Activated CD4-positive, CD25-positive, alpha-beta regulatory T cell (primary cell): Measurements from ENCODE around the gene FALEC.

Experiments used
- DNase-seq, 4 experiments: peaks; one replicate each; lab custom pipeline; 2025; lab: John Stamatoyannopoulos, UW

FALEC gene

DNA sequence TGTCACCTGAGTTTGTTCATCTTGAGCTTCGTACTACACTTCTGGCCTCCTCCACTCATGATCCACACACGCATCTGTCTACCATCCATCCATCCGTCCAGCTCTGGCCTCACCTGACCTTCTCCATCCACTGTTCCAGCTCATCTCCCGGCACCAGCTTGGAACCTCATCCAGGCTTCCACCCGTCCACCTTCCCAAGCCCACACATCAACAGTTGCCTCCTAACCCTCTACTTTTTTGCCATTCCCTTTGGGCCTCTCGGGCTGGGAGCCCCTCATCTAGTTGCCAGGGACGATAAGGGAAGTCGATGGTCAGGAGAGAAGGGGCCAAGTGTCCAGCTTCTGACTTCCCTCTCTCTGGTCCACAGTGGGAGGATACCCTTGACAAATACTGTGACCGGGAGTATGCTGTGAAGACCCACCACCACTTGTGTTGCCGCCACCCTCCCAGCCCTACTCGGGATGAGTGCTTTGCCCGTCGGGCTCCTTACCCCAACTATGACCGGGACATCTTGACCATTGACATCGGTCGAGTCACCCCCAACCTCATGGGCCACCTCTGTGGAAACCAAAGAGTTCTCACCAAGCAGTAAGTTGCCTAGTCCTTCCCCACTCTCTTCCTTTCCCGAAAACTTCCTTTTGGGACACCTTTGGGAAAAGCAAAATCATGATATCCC, 3.4 kb upstream of the FALEC start:
- DNase-seq, result no peak

DNA sequence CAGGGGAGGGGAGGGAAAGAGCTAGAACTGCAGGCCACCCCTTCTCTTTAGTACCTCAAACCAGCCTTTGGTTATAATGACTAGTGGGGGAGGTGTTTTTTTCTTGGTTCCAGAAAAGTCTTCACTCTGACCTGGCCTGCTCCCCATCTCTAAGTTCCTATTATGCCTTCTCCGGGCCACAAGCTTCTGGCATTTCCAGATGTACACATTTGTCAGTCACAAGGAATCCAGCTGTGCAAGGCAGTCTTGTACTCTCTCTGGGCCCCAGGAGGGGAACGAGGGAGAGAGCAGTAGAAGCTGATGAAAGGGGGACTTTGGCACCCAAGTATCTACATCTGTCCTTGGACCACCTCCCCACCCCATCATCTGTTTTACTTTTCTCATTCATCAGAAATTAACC, 2.7 kb upstream of the FALEC start:
- DNase-seq, result no peak

DNA sequence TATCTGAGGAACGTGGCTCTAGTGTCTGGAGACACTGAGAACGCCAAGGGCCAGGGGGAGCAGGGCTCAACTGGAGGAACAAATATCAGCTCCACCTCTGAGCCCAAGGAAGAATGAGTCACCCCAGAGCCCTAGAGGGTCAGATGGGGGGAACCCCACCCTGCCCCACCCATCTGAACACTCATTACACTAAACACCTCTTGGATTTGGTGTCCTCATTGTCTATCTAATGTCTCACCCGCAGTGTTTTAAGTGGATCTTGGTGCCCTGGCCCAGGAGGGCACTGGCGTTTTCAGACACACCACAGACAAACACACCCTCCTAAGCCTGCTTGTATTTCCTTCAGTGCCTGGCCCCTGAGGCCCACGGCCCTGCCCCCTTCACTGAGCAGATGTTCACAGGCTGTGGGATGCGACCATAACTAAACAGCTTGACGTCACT, 2.2 kb upstream of the FALEC start:
- no peak for DNase-seq

DNA sequence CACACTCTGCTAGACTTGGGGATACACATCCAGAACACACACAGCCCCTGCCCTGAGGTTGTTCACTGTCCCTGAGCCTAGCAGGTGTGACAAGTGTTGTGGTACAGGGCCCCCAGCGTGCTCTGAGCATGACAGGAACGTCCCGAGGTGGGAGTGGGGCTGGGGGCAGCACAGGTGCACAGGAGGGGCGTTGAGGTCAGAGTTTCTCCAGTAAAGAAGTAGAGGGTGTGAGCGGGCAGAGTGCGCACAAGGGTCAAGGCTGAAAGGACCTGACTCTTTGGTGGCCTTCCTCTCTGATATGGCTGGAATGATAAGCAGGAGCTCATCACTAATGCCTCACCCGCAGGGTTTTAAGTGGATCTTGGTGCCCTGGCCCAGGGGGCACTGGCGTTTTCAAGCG, 1.3 kb upstream of the FALEC start:
- no peak for DNase-seq

DNA sequence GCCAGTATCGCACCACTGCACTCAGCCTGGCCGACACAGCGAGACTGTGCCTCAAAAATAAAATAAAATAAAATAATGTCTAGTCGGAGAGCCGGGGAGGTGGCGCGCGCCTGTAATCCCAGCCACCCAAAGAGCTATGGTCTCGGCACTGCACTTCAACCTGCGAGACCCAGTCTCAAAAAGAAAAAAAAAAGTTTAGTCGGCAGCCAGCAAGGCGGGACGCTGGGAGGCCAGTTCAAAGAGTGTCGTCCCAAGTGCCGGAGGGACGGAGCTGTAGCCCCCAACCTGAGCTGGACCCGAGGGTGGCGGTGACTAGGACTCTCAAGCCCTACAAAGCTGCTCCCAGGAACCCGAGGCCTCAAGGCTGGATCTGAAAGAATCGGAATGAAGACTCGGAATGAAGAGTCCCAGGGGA, 632 bp upstream of the FALEC start:
- no peak for DNase-seq

DNA sequence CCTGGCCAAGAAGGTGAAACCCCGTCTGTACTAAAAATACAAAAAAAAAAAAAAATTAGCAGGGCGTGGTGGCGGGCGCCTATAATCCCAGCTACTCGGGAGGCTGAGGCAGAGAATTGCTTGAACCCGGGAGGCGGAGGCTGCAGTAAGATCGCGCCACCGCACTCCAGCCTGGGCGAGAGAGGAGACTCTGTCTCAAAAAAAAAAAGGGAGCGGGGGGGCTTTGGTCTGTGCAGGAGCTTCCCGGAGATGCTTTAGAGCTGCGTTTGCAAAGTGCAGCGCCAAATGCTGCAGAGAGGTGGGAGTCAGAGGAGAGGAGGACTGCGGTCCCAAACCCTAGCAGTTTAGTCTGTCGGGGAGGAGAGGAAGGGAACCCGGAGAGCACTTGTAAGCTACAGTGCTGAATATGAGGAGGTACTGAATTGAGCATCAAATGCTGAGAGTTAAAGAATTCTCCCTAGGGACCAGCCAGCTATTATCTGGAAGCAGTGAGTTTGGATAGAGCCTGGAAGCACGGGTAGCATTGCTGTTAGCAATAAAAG, 569 bp downstream of the FALEC start:
- DNase-seq, result no peak

DNA sequence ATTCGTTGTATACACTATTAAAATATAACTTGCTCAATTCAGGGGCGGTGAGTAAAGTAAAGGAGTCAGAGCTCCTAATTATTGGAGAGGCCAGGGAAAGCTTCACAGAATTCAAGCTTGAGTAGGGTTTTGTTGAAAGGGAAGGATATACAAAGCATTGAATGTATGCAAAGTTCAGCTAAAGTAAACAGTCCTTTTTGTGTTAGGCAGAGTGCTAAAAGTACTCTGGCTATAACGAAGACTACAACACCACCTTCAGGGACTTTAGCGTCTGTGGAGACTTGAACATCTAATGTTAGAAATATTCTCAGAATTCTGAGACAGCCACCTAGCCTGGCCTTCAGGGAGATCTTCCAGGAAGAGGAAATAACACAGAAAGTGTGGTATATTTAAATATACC, 1.1 kb downstream of the FALEC start:
- no peak for DNase-seq

DNA sequence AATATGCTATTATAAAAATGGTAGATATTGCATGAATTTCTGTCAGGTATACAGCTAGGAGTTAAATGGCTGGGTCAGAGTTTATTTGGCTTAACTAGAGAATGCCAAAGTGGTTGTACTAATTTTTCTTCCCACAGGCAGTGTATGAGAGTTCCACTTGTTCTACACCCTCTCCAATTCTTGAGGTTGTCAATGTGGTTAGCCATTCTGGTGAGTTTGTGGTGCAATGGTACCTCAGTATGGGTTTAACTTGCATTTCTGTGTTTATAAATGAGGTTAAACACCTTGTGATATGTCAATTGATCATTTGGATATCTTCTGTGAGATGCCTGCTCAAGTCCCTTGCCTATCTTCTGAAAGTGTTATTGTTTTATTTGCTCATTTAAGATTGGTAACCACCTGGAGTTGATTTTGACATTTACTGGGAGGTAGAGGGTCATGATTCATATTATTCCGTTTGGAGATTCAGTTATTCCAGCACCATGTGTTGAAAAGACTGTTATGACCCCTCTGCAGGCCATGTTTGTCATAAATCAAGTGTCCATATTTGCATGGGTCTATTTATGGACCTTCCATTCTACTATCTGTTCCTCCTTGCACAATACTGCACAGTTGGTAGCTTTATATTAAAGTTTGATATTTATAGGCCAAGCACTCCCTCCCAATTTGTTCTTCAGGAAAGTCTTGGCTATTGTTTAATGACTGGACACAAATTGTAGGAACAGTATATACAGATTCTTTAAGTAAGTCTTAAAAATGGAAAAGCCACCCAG, 5.8 kb downstream of the FALEC start:
- DNase-seq, result no peak

DNA sequence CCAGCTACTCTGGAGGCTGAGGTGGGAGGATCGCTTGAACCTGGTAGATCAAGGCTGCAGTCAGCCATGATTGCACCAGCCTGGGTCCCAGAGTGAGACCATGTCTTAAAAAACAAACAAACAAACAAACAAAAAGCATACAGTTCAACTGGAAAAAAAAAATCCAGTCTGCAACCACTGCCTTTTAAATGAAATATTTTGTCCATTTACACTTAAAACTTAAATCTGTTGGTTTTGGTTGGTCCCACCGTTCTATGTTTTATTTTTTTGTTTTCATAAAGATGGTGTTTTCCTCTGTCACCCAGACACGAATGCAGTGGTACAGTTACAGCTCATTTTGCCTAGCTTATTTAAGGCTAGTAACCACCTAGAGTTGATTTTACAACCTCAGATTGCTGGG, 9.8 kb downstream of the FALEC start:
- DNase-seq, result no peak

DNA sequence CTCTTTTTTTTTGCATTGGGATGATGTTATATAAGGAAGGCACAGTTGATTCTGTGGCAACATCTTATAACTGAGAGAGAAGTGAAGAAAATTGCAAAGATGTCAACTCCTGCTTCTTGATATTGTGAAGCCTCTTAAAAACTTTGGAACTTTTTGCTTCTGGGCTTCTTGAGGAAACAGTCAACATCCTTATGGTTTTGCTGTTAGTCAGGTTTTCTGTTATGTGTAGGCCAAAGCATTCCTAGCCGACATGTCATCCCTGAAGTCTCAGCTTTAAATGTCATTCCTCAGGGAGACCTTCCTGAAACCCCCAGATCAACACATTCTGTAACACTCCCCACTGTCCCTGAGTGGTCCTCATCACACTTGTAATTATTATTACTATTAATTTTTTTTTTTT, 12.6 kb downstream of the FALEC start:
- DNase-seq, result no peak

DNA sequence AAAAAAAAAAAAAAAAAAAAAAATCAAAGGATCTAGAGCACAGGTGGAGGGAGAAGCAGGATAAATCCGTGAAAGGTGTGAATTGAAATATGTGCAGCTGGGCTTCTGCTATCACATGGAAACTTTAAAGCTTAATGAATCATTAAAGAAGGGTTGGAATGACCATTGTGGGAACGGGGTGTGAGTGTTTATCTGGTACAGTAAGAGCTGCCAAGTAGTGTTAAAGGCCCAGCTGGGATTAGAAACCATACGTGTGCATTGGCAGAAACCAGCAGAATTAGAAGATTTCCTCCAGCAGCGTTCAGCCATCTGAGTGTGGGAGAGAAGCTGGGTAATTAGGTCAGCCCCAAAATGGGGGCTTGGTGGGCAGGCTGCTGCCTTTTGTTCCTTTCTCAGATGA, 13.5 kb downstream of the FALEC start:
- DNase-seq, result no peak

DNA sequence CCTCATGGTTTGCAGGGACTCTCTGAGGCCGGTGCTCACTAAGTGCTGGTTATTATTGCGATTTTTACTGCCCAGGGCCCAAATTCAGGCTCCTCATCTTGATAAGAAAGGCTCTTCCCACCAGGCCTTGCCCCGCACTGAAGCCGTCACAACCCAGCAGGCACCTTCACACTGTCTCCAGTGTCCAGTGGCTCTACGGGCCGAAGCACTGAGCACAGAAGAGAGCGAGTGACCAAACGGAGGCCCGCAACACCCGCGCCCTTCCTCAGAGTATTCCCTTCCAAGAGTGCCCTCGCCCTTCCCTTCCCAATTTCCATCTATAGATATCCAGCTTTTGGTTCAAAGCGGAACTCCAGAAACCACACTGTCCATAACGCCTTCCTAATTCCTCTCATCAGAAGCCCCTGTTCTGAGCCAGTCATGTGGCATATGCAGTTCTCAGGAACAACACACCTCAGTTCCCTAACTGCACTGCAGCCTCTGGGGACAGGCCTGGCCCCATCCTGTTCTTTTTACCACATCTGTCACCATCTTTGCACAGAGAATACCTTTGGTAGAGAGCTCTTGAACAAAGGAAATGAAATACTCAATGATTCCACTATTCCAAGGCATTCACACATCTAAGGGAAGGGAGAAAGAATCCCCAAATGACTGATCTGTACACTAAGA, 15.1 kb downstream of the FALEC start:
- no peak for DNase-seq

DNA sequence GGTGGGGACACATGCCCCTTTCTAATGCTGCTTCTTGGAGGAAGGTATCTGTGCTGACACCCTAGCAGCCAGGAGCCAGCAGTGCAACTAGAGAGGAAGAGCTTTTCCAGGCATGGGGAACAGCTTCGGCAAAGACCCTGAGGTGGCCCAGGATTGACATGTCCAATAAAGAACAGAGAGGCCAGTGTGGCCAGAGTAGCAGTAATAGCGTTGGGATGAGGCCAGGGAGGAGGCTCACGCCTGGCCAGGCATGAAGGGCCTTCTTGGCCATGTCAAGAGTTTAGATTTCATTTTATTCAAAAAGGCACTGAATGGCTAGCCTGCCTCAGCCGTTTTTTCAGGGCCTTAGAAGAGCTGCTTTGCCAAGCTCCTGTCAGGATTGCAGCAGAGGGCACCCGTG, 17.3 kb downstream of the FALEC start:
- no peak for DNase-seq

DNA sequence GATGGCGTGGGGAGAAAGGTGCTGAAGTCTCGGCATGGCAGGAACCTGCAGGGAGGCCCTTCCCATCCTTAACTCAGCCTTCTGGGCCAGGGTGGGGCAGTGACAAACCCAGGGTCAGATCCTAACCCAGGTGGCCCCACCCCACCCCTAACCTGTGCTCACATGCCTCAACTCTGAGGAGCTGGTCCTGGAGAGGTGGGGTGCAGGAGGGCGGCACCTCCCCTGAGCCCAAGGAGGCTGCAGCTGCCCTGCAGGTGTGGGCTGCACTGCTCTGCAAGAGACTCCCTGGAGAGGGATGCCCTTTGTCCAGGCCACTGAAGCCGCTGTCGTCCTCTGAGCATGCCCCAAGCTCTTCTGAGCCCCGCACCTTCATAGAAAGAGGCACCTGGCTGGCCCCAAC, 18.4 kb downstream of the FALEC start:
- DNase-seq, result no peak

DNA sequence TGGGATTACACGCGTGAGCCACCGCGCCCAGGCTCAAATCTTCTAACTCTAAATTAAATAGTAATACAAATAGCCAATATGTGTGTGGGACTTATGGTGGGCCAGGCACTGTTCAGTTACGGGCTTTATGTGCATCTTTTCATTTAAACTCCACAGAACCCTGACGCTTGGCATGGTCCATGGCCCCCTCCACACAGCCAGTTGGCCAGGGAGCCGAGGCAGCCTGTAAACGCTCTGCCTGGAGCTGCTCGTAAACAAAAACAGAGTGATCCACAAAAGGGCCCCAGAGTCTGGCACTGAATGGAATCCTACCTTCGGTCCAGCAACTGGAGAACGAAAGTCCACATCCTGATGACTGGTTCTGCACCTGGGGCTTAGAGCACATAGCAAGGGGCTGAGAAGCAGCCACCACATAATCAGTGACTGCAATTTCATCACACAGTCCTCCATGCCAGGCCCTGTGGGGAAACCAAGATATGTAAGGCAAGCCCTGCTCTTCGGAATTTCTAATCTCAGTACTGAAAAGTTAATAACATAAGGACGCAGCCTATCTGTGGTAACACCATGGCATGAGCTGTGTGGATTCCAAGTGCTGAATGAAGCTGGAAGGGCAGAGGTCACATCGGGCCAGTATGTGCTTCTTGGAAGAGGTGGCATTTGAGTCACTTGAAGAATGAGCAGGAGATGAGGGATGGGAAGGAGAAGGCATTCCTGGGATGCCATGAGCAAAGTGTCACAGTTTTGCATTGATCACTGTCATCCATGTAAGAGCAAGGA, 20.1 kb downstream of the FALEC start:
- no peak for DNase-seq

DNA sequence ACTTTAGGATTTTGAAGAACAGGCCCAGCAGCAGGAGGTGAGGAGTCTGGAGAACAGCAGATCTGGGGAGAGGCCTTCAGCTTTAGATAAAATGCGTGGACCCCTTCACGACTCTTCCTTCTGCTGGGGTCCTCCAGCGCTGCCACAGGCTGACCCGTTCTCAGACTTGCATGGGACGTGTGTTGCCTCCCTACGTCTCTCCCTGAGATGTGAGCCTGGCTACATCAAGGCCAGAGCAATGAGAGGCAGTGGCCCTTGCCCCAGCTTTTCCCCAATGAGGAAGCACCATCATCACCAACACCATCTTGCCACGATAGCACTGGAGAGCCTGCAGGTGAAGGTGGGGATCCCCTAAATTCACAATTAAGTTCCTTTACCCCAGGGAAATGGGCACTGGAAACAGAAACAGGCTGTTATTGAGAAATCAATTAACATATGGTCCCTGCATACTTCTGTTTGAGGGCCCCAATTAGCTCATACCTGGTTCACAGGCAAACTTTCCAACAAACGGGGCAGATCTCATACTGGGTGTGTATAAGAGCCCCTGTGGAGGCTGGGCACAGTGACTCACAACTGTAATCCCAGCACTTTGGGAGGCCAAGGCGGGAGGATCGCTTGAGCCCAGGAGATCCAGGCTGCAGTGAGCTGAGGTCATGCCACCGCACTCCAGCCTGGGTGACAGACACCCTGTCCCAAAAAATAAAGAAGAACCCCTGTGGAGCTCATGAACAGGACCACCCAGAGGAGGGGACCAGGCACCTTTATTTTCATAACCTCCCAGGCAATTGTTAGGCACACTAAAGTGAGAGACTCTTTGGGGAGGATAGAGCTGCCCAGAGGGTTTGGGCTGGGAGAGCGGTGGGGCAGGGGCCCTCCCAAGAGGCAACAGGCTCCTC, 21.5 kb downstream of the FALEC start:
- no peak for DNase-seq

DNA sequence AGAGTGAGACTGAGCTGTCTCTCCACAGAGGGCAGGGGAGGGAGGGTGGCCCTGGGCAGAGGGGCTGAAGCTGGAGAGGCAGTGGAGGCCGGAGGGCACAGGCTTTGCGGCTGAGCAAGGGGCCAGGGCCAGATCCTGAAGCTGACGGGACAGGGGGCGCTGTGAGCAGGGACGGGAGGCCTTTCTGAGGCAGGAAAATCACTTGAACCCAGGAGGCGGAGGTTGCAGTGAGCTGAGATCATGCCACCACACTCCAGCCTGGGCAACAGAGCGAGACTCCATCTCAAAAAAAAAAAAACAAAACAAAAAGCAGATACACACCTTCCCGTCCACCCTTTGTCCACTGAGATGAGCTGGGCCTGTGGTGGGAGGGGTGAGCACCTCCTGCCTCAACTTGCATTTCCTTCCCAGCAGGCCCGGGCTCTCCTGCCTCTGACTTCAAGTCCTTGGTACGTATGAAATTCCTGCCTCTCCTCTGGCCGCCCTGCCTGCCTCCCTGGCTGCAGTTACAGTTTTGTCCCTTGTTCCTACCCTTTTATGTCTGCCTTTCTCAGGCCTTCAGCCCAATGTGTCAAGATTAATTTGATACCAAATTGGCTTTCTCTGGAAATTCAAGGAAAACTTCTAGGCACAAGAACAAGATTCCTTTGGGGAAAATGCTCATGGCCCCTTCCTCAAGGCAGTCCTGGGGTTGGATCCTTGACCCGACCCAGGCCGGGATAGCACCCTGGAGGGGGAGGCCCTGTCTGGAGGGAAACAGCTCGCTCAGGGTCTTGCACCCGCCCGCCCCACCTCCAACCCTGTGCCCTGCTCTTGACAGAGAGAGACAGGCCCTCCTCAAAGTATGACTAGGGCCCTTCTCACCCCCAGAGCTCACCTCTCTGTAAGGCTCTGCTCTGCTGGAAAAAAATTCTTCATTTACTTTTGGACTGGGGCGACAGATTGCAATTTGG, 22.5 kb downstream of the FALEC start:
- DNase-seq, result no peak

DNA sequence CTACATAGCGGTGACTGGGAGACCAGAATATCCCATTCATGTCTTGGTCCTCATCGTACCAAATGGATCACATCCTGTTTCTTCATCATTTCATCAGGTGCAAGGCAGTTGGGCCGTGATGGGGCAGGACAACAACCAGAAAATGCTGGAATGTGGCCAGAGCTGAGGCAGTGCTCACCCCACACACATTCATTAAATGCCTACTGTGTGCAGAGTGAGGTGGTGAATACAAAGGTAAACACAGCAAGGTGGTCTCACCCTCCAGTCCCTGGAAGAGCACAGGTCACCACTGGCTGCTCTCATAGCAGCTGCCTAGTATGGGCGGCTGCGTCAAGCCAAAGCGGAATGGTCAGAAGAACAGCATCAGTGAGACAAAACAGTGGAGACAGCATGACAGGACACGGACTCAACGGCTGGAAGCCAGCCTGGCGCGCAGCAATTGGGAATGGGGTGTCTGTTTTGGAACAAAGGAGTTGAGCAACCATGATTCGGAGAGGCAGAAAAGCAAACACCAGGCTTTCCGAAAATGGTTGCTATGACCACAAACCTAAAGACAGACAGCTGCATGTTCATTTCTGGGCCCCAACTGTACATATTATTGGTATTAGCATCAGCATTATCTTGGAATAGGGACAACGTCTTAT, 28.1 kb downstream of the FALEC start:
- no peak for DNase-seq

DNA sequence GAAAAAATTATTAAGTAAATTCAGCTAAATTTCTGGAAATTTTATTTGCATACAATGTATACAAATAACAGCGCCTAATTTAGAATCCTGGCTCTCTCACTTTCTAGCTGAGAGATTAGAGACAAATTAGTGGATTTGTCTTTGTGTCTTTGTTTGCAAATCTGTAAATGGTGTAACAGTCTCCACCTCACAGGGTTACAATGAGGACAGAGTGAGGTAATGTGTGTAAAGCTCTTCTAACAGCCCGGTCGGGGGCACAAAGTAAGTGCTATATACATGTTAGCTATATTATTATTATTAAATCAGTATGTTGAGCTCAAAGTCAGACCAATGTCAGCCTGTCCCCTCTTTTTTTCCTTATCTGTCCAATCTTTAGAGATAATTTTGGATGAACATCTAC, 28.7 kb downstream of the FALEC start:
- DNase-seq, result no peak
